MM.1S (cell line): ENCODE results near the gene ZNF217.

Experiments
- DNase-seq: peaks from one replicate; pipeline ENCODE4 v3.0.0-alpha.2; 2015
- H2AFZ ChIP-seq: fragments of 300-600 bp; sonication (generic); 2 replicates; pipeline ENCODE4 v1.6.0; 2016; ENCODE audit warnings: antibody characterized with exemption, low read length
- H3F3A ChIP-seq: fragments of 300-600 bp; sonication (generic); 2 replicates; pipeline ENCODE4 v1.6.1; 2016; ENCODE audit warnings: mild to moderate bottlenecking, antibody characterized with exemption, low read length, moderate library complexity, mixed read lengths; ENCODE audit not compliant: insufficient read depth
- H3K27ac ChIP-seq: fragments of 300-600 bp; sonication (generic); 2 replicates; pipeline ENCODE4 v1.5.1; 2016; ENCODE audit warnings: mild to moderate bottlenecking, low read length
- H3K27me3 ChIP-seq: fragments of 300-600 bp; sonication (generic); replicated peaks from 2 replicates; pipeline ENCODE4 v1.6.0; 2016; ENCODE audit warnings: low read length; ENCODE audit not compliant: insufficient read depth
- H3K36me3 ChIP-seq: fragments of 300-600 bp; sonication (generic); replicated peaks from 2 replicates; pipeline ENCODE4 v1.6.1; 2016; ENCODE audit warnings: mild to moderate bottlenecking, low read length, mixed read lengths; ENCODE audit not compliant: insufficient read depth
- H3K4me1 ChIP-seq: fragments of 300-600 bp; sonication (generic); 2 replicates; pipeline ENCODE4 v1.6.1; 2016; ENCODE audit warnings: low read length, mixed read lengths
- H3K4me2 ChIP-seq: fragments of 300-600 bp; sonication (generic); 2 replicates; pipeline ENCODE4 v1.6.0; 2016; ENCODE audit warnings: low read depth, low read length
- H3K4me3 ChIP-seq: fragments of 300-600 bp; sonication (generic); 2 replicates; pipeline ENCODE4 v1.5.1; 2016; ENCODE audit warnings: low read length, mixed read lengths
- H3K79me2 ChIP-seq: fragments of 300-600 bp; sonication (generic); 2 replicates; pipeline ENCODE4 v1.6.1; 2016; ENCODE audit warnings: mixed run types, low read length, mixed read lengths
- H3K9ac ChIP-seq: fragments of 300-600 bp; sonication (generic); 2 replicates; pipeline ENCODE4 v1.6.1; 2016; ENCODE audit warnings: low read length, mixed read lengths
- H3K9me2 ChIP-seq: fragments of 300-600 bp; sonication (generic); replicated peaks from 2 replicates; pipeline ENCODE4 v1.6.1; 2016; ENCODE audit warnings: mild to moderate bottlenecking, low read length, mixed read lengths; ENCODE audit not compliant: insufficient read depth
- H3K9me3 ChIP-seq: fragments of 300-600 bp; sonication (generic); replicated peaks from 2 replicates; pipeline ENCODE4 v1.6.1; 2016; ENCODE audit warnings: mild to moderate bottlenecking, low read length, mixed read lengths; ENCODE audit not compliant: insufficient read depth
- H4K20me1 ChIP-seq: fragments of 300-600 bp; sonication (generic); 2 replicates; pipeline ENCODE4 v1.6.1; 2016; ENCODE audit warnings: mild to moderate bottlenecking, low read length, moderate library complexity, mixed read lengths; ENCODE audit not compliant: insufficient read depth
- EZH2 ChIP-seq: fragments of 300-600 bp; sonication (generic); optimal IDR thresholded peaks from 2 replicates; pipeline ENCODE3; 2017; ENCODE audit warnings: low read depth, mild to moderate bottlenecking, antibody characterized with exemption, low read length, mixed read lengths
- EZH2phosphoT487 ChIP-seq: fragments of 300-600 bp; sonication (generic); IDR thresholded peaks from 2 replicates; pipeline ENCODE4 v1.6.1; 2018; ENCODE audit warnings: antibody characterized with exemption, low read length
- TF ChIP-seq, protein P1 (sequence below): fragments of 300-600 bp; sonication (generic); IDR thresholded peaks from 2 replicates; pipeline ENCODE4 v1.5.1; 2016; ENCODE audit warnings: antibody characterized with exemption, low read length, mixed read lengths

Gene ZNF217

DNA sequence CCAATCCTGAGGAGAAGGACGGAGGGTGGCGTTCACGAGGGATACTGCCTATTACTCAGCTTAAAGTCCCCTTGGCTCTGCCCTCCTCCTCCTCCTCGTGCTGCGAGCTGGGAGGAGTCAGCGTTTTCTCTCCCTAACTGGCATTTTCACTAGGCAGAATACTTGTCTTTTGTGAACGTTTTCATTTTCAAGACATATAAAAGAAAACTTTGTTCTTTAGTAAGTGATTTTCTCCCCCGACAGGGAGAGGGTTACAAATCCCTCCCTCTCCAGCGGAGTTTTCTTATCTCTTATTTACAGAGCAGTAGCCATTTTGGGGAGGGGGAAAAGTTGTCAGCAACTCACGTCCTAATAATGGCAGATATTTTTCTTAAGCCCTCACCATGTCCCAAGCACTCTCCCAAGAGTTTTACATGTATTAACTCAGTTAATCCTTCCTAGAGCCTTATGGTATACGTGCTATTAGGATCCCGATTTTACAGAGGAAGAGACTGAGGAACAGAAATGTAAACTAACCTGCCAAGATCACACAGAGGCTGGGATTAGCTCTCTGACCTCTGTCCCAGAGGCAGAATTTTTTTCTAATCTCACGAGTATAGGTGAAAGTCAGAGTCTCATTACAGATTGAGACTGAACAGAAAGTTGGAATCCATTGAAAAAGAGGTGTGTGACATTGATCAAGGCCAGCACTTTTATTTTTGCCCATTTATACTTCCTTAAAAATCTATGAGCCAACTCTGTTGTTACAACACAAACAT is 30.0 kb upstream of the ZNF217 start:
- H3K4me3 ChIP-seq: peak overlapping the region; percentile 49
- H3K27ac ChIP-seq: peak overlapping the region; percentile 80
- TF ChIP-seq, protein P1, sequence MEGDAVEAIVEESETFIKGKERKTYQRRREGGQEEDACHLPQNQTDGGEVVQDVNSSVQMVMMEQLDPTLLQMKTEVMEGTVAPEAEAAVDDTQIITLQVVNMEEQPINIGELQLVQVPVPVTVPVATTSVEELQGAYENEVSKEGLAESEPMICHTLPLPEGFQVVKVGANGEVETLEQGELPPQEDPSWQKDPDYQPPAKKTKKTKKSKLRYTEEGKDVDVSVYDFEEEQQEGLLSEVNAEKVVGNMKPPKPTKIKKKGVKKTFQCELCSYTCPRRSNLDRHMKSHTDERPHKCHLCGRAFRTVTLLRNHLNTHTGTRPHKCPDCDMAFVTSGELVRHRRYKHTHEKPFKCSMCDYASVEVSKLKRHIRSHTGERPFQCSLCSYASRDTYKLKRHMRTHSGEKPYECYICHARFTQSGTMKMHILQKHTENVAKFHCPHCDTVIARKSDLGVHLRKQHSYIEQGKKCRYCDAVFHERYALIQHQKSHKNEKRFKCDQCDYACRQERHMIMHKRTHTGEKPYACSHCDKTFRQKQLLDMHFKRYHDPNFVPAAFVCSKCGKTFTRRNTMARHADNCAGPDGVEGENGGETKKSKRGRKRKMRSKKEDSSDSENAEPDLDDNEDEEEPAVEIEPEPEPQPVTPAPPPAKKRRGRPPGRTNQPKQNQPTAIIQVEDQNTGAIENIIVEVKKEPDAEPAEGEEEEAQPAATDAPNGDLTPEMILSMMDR: no peak
- no peak for TF ChIP-seq EZH2phosphoT487
- TF ChIP-seq EZH2: no peak
- H3K27me3 ChIP-seq: no peaks in the 10 kb centered on the region
- peak overlapping the region; percentile 63 for H2AFZ ChIP-seq
- H3K4me2 ChIP-seq: peak overlapping the region; percentile 83
- DNase-seq: peak; percentile 71
- H4K20me1 ChIP-seq: no peaks in the 10 kb centered on the region
- H3K4me1 ChIP-seq: peaks cover 27% of the 10 kb centered on the region
- no peaks in the 10 kb centered on the region for H3K79me2 ChIP-seq
- H3F3A ChIP-seq: peaks cover 31% of the 10 kb centered on the region
- H3K9ac ChIP-seq: peak overlapping the region; percentile 69
- no peaks in the 10 kb centered on the region for H3K9me2 ChIP-seq
- H3K36me3 ChIP-seq: no peaks in the 10 kb centered on the region
- H3K9me3 ChIP-seq: no peaks in the 10 kb centered on the region

DNA sequence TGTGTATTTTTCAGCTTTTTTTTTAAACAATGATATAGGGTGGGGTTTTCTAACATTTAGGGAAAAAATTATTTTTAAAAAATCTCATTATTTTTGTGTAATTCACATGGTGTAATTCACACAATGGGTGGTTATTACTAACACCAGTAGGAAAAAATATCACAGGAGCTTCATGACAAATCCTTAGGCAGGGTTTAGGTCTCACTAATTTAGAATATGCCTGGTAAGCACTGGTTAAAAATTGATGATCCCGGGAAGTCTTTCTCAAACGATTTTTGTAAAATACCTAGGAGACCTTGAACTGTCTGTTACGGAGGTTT is 29.5 kb upstream of the ZNF217 start:
- peak overlapping the region; percentile 80 for H3K27ac ChIP-seq
- H3K9ac ChIP-seq: peak overlapping the region; percentile 69
- H3K9me2 ChIP-seq: no peaks in the 10 kb centered on the region
- H2AFZ ChIP-seq: peak overlapping the region; percentile 63
- H4K20me1 ChIP-seq: no peaks in the 10 kb centered on the region
- peak overlapping the region; percentile 83 for H3K4me2 ChIP-seq
- H3K79me2 ChIP-seq: no peaks in the 10 kb centered on the region
- peak; percentile 8 for DNase-seq
- TF ChIP-seq EZH2 (no peak), EZH2phosphoT487 (no peak)
- TF ChIP-seq, protein P1: no peak
- H3K4me3 ChIP-seq: peak overlapping the region; percentile 49
- no peaks in the 10 kb centered on the region for H3K27me3 ChIP-seq
- H3K36me3 ChIP-seq: no peaks in the 10 kb centered on the region
- H3F3A ChIP-seq: peaks cover 31% of the 10 kb centered on the region
- peaks cover 27% of the 10 kb centered on the region for H3K4me1 ChIP-seq
- H3K9me3 ChIP-seq: no peaks in the 10 kb centered on the region

DNA sequence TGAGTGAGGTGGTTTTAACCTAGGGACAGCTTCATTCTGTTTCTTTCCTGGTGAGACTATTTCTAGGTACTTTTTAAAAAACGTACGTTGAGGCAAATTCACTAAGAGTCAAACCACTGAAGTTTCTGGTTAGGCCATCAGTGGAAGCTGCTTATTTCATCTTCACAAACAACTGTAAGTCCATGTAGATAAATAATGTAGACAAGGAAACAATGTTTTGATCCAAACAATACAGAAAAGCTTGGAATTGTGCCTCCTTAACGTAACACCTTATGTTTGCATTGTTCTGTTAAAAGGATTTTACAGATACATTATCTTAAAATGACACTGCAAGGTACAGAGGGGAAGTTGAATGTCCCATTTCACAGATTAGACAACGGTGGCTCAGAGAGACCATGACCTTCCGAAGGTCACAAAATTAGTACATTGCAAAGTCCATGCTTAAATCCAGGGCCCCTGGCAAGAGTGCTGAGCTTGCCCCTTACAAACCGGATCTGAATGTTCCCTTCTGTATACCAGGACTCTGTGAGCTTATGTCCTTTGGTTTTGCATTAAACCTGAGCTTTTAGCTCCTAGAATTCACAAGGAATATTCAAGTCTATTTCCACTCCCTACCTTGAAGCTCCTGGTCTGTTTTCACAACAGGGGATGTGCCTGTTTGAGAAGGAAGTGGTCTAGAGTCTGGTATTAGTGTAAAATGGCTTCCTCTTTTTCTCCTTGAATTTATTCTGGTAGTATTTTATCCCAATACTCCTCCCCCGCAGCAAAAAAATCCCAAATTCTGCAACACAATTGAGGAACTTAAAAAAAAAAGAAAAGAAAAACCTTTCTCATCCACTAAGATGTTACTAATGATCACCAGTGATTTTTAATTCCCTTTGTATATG is 28.9 kb upstream of the ZNF217 start:
- Histone ChIP-seq H3F3A (peaks cover 31% of the 10 kb centered on the region), H3K9me2 (no peaks in the 10 kb centered on the region), H3K4me1 (peaks cover 27% of the 10 kb centered on the region), H3K27ac (peak overlapping the region; percentile 80), H3K4me2 (peak overlapping the region; percentile 83), H3K9me3 (no peaks in the 10 kb centered on the region), H3K4me3 (no peak overlapping the region), H3K36me3 (no peaks in the 10 kb centered on the region), H4K20me1 (no peaks in the 10 kb centered on the region), H3K27me3 (no peaks in the 10 kb centered on the region), H3K9ac (peak overlapping the region; percentile 69), H3K79me2 (no peaks in the 10 kb centered on the region), H2AFZ (peak overlapping the region; percentile 21)
- peak; percentile 40 for DNase-seq
- TF ChIP-seq EZH2: no peak
- no peak for TF ChIP-seq EZH2phosphoT487
- TF ChIP-seq, protein P1: no peak
